GM19452 (cell line): ENCODE results near the gene RABGAP1L.
"Not testable (repeated sequence)": the region's sequence is repeated elsewhere in the genome, so short reads cannot be mapped to it uniquely, and the experiment has no call there.

ENCODE experiments used
- ATAC-seq: cut with Tn5 transposase; IDR thresholded peaks from one replicate; pipeline ENCODE4 v1.9.1; 2021; ENCODE audit not compliant: unreplicated experiment

RABGAP1L gene

GRCh38 chr1:174358344-174358743 is 199.0 kb downstream of the RABGAP1L start:
- no peak for ATAC-seq

- no peak for ATAC-seq
Measured at GRCh38 chr1:174358786-174359453, 199.6 kb downstream of the RABGAP1L start.

GRCh38 chr1:174359454-174359805 is 200.1 kb downstream of the RABGAP1L start:
- ATAC-seq: no peak

DNA sequence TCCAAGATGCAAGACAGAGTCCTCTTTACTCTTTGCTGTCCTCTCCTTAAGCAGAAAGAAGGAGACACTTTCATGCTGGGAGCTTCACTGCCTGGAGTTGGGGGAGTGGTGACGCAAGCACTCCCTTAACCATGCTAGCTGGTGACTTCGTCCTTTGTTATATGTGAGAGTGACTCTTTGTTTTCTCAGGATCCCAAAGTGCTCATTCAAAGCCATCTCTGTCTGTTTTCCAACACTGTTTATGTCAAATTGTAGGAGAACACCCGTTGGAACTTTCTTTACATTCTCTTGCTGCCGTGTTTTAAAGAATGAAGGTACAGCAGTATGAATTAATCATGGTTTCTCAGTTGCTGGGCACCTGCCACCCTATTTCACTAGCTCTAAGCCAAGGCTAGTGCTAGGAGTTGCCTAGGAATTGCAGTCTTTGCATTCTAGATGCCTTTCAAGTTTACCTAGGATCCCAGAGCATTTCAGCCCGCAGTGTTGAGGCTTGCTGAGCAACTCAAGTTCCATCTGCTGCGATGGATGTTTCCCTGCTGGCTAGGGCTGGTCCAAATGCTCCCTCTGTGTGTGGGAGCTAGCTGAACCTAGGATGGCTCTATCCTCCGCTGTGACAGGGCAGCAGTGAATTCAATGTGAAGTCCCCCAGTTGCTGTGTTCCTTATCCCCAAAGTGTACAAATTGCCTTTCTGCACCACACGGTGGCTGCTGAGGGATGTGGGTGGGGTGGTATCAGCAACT is 205.8 kb downstream of the RABGAP1L start:
- no peak for ATAC-seq

GRCh38 chr1:174366946-174367345 is 207.6 kb downstream of the RABGAP1L start:
- ATAC-seq: no peak

DNA sequence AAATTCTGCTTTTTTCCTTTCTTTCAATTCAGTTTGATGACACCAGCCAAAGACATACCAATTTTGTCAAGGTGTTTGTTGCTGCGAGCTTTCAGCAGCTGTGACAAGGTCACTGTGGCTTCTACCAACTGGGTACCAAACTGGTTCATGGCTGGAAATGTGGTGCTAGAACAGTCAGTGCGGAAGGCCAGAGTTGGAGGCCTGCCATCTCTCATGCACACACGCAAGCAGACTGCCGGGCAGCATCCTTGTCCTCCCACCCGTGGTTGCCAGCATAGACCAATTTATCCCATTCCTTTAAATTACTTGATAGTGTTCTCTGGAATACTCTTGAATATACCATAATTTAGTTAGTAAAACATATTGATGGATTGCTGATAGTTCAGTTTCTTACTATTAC is 208.6 kb downstream of the RABGAP1L start:
- ATAC-seq: no peak

- ATAC-seq: no peak
Measured at GRCh38 chr1:174376030-174376429, 216.7 kb downstream of the RABGAP1L start.

GRCh38 chr1:174391716-174392115 is 232.4 kb downstream of the RABGAP1L start:
- ATAC-seq: no peak

DNA sequence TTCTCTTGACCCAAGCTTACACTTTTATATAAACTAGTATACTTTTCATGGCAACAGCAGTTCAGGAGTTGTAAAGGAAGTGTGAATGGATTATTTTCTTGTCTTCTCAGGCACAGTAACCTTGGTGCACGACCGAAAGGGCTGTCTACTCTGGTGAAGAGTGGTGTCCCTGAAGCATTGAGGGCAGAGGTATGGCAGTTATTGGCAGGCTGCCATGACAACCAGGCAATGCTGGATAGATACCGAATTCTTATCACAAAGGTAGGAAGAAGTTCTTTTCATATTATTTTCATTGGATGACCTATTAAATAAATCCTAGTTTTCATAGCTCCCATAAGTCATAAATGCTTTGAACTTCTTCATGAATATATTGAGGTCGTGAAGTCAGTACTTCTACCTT is 234.6 kb downstream of the RABGAP1L start:
- no peak for ATAC-seq

DNA sequence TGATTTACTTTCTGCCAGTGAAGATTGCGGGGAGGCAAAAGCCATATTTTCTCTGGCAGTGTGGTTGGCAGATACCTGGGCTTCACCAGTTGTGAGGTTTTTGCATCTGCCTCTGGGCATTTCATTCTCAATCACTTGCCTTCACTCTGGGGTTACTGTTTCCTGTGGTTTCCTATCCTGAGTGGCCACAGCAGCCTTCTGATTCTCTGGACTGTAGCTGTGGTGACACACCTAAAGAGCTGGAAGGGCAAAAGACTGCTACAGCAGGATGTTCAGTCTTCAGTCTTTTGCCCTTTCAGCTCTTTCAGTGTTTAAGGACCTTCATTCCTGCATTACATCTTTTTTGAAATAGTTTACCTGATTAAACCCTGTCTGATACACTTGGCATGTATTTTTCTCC is 237.9 kb downstream of the RABGAP1L start:
- no peak for ATAC-seq

DNA sequence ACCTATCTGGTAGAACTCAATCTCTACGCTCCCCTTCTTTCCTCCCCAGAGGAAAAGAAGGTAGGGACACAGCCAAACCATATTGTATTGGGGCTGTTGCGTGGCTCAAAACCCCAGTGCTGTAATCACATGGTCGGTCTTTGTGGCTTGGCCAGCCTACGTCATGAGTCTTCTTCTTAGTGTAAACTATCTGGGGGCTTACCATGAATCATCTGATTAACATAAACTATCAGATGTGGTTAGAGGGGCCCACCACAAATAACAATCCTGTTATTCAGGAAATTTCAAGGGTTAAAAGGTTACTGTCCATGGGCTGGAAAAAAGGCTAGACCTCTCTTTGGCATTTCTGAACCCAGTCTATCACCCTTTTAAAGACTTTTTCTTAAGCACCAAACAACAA is 238.9 kb downstream of the RABGAP1L start:
- ATAC-seq: no peak

GRCh38 chr1:174399211-174399610 is 239.9 kb downstream of the RABGAP1L start:
- ATAC-seq: no peak

GRCh38 chr1:174401075-174401474 is 241.8 kb downstream of the RABGAP1L start:
- ATAC-seq: no peak

GRCh38 chr1:174405219-174405618 is 245.9 kb downstream of the RABGAP1L start:
- no peak for ATAC-seq

DNA sequence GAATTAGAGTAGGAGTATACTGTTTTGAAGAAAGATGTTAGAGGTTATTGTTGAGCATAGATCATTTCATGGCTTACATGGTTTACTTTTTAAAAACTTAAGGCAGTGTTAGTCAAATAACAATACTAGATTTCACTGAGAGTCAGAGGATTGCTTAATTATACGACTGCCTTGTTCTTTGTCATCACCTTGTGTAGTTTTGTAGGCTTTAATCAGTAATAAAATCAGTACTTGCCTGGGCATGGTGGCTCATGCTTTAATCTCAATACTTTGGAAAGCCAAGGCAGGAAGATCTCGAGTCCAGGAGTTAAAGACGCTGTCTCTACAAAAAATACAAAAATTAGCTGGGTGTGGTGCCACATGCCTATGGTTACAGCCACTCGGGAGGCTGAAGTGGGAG is 247.1 kb downstream of the RABGAP1L start:
- no peak for ATAC-seq

DNA sequence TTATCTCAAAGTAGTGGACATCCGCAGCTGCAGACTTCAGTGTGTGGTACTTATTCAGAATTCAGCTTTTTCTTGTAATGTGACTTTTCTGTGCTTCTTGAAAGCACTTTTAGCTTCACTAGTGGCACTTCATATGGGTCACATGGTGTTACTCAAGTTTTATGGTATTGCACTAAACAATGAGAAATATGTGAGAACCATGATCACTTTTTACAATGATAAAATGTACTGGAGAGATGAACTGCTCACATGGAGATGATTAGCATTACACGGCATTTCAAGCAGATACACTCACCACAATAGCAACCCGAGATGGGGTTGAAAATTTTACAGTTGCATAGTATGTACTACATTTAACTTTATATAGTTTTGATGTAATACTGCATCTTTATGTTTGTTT is 248.3 kb downstream of the RABGAP1L start:
- no peak for ATAC-seq

- ATAC-seq: no peak
Measured at GRCh38 chr1:174408146-174408545, 248.8 kb downstream of the RABGAP1L start.

DNA sequence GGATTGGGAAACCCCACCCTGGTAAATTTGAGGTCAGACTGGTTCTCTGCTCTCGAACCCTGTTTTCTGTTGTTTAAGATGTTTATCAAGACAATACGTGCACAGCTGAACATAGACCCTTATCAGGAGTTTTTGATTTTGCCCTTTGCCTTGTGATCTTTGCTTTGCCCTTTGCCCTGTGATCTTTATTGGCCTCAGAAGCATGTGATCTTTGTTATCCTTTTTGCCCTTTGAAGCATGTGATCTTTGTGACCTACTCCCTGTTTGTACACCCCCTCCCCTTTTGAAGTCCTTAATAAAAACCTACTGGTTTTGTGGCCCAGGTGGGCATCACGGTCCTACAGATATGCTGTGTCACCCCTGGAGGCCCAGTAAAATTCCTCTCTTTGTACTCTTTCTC is 250.5 kb downstream of the RABGAP1L start:
- ATAC-seq: not testable (repeated sequence)

DNA sequence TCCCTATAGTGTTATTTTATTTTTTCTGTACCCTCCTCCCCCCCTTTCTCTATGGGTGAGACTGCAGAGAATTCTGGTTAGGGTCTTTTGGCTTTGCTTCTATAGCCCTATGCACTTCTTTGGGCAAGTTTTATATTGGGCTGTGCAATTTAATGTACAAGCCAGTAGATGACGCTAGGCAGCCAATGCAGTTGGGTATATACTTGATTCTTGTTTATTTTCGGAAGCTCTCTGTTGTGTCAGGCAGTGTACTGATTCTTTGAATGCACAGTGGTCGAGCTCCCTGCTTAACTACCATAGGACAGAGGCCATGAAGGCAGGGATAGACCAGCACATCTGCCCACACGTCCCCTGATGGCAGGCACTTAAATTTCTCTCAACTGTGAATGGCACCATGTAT is 254.3 kb downstream of the RABGAP1L start:
- no peak for ATAC-seq

GRCh38 chr1:174414203-174414602 is 254.9 kb downstream of the RABGAP1L start:
- ATAC-seq: no peak

- no peak for ATAC-seq
Measured at GRCh38 chr1:174415506-174415905, 256.2 kb downstream of the RABGAP1L start.

- no peak for ATAC-seq
Measured at GRCh38 chr1:174417921-174418320, 258.6 kb downstream of the RABGAP1L start.

- ATAC-seq: no peak
Measured at GRCh38 chr1:174425121-174425520, 265.8 kb downstream of the RABGAP1L start.
